ENCODE results near the gene DHX9.

Gene DHX9

GRCh38 chr1:182839209-182840066, at the start of gene DHX9:
DHX9 (plus strand) TSS chr1:182839347; CDS start chr1:182842567, 3,220 bp downstream.
- DNase-seq (ENCODE audit: low spot score) = peak; percentile 93

DNA sequence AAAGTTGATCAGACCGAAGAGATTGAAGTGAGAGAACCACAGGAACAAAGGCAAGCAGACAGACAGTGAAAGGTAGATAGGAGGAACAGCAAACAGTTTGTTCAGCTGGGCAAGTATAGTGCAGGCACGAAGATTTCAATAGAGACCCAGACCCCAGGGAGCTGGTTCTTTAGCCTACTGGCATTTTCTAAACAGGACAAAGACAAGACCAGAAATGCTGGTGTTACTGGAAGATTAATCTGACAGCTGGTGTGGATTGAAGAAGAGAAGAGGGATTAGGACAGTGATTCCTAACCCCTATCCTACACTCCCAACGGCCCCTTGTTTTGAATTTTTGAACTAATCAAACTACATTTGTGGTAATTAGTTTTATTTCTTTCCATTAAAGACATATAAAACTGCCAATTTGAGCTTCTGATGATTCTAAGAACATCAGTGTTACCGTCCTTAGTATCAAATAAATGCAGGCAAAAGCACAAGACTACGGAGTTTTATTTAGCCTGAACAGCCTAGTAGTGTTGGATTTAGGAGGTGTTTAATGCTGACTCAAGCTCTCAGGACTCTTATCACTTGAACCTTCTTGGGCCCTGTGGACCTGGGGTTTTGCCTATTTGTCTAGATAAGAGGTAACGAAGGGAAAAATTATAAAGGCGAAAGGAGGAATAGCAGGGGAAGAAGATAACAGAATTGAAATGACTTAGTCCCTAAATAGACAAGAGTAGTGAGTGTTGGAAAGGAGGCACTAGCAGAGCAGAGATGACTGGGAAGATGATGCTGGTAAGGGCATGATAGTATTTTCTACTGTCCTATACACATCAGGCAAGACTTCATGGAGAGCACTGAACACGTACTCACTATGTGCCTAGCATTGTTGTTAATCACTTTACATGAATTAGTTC, 47.6 kb upstream of the DHX9 start:
- no peak for DNase-seq (ENCODE audit: low spot score)

DNA sequence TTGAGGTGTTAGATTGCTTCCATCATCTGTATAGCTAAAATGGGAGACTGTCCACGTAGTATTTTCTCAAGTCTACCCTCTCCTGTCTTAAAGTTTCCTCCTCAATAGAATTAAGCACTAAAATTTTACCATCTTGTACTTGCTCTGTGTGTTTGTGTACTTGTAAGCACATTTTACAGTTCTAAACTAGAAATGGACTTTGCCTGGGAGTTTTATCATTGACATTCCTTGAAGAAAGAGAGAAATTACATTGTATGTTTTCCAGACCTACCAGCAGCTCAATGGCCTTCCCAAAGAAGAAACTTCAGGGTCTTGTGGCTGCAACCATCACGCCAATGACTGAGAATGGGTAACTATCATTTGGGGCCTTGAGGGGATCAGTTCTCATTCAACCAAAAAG, 45.1 kb upstream of the DHX9 start:
- no peak for DNase-seq (ENCODE audit: low spot score)

DNA sequence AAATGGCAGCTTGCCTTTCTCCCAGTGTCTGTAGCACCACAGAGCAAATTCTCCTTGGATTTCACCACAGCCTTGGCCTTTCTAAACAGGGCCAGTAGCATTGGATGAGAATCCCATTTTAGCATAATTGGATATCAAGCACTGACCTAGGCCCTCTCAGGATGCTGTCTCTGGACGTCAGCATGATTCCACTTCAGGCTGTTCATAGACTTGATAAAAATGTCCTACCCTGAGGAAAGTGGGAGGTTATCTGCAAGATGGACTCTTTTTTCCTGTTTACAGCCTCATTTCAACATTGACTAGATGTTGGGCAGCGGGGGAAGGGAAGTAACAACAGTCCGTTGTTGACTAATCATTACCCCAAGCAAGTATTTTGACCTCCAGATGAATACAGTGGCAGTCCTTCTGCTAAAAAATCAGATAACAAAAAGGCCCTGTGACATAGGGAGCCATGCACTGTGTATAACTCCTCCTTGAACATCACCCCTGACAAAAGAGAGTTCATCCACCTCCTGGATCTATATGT, 44.4 kb upstream of the DHX9 start:
- no peak for DNase-seq (ENCODE audit: low spot score)

DNA sequence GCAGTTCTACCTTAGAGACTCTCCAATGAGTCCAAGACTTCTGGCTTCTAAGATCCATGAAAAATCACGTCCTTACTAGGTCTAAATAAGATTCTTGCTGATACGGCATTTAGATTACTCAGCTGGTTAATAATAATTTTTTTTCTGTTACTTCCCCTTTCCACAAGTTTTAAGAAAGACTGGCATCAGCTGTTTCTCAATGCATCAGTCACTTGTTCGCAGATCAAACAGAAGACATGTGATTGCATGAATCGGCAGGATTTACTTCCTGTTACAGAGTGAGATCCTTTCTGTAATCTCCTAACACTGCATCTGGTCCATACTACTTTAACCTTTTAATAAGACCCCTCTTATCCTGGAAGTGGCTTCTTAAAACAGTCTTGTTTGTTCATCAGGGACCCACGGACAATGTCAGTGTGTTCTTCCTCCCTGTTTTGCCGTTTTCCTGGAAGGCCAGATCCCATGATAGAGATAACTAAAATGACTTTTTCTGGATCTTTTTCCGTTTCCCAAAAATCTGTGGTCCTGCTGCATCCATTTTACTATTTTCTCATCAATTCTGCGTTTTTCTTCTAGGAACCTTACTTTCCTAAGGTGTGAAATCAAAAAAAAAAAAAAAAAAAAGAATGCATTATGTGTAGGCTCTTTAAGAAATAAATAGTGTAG, 43.5 kb upstream of the DHX9 start:
- DNase-seq (ENCODE audit: low spot score) = no peak

DNA sequence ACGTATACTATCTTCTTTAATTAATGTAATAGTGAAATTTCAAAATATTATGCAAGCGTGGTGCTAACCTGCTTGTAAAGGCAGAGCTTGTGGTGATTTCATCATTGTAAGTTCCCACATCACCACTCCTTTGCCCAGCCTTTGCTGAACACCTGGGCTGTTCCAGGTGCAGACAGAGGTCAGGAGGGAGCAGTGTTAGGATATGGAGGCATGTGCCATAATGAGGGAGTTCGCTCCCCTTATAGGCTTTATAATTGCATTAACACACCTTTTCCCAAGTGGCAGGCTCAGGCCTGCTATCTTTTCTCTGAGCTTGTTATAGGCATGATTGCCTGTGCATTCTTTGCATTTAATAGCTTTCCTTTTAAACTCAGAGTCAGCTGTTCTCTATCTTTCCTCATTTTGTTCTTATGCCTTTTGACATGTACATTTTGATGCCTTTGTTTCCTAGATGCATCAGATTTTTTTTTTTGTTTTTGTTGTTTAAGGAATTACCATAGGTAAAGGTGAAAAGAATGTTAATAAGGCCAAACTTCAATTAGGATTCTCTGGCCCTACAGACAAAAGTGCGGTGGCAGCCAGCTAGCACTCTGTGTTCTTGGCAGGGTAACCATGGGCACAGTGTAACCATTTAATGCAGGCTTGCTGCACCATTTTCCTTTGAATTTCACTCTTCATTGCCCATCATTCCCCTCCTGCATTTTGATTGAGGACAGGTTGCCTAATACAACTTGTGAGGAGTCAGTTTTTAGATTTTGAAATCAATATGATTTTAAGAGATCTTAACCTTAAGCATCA, 36.9 kb upstream of the DHX9 start:
- no peak for DNase-seq (ENCODE audit: low spot score)

DNA sequence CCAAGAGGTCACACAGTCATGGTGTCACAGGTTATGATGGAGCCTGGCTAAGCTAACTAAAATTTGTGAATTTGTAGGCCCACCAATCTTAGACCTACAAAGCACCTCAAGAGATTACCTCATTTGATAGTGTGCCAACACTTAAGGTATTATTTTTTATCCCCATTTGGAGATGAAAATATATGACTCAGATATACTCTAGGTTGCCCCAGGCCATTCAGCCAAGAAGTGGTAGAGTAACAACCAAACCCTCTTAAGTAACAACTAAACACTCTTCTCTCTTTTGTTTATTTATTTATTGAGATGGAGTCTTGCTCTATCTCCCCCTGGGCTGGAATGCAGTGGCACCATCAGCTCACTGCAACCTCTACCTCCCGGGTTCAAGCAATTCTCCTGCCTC, 35.3 kb upstream of the DHX9 start:
- DNase-seq (ENCODE audit: low spot score) = no peak

GRCh38 chr1:182806015-182806678, 33.0 kb upstream of the DHX9 start:
- DNase-seq (ENCODE audit: low spot score) = no peak

- DNase-seq (ENCODE audit: low spot score) = no peak
These were observed 31.2 kb upstream of the DHX9 start for GRCh38 chr1:182807907-182808306.

DNA sequence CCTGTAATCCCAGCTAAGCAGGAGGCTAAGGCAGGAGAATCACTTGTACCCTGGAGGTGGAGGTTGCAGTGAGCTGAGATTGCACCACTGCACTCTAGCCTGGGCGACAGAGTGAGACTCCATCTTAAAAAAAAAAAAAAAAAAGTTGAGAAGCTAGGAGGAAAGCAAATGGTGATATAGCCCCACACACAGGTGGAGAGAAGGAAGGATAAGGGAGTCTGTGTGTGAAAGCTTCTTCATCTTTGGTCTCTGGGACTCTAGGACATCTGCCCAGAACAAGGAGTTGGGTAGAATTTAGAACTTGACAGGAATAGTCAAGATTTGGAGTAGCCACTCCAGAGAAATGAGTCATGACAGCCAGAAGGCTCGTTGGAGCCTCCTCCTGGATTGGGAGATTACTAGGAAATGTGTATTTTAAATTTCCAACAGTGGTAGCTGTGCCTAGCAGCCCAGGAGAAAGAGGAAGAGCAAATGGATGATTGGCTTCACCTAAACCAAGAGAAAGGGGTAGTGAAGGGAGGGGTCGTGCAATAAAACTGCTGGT, 29.7 kb upstream of the DHX9 start:
- no peak for DNase-seq (ENCODE audit: low spot score)

DNA sequence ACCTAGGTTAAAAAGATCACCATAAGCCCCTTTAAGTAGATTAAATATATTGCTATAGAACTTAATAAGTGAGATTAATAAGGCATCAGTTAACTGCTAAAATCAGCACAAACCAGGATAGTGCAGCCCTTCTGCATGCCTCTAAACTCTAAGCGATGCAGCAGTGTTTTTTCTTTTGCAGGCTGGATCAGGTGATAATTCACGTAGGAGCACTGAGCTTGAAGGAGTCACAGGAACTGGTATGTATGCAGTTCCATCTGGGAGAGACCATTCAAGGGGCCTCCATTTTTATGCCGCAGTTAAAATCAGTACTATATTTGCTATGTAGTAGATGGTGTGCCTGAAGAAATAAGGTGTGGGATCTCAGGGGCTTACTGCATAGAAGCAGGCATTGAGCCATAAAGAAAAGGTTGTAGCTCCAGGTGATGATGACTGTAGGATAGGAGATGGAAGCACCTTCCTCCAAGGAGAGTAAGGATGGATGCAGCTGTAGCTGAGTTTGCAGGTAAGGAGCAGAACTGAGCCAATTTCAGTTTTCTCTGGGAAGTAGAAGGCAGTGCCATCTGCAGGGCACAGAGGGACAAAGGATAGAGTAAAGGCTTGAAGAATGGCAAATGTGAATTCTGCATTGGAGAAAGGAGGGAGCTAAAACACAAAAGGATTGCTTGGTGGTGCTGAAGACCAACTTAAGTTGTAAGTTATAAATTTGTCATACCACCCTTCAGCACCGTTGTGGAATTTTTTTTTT, 27.0 kb upstream of the DHX9 start:
- DNase-seq (ENCODE audit: low spot score) = no peak

GRCh38 chr1:182816863-182817262, 22.3 kb upstream of the DHX9 start:
- DNase-seq (ENCODE audit: low spot score) = no peak

GRCh38 chr1:182817802-182818201, 21.3 kb upstream of the DHX9 start:
- no peak for DNase-seq (ENCODE audit: low spot score)

- DNase-seq (ENCODE audit: low spot score) = no peak
These were observed 15.9 kb upstream of the DHX9 start for GRCh38 chr1:182823220-182823619.

DNA sequence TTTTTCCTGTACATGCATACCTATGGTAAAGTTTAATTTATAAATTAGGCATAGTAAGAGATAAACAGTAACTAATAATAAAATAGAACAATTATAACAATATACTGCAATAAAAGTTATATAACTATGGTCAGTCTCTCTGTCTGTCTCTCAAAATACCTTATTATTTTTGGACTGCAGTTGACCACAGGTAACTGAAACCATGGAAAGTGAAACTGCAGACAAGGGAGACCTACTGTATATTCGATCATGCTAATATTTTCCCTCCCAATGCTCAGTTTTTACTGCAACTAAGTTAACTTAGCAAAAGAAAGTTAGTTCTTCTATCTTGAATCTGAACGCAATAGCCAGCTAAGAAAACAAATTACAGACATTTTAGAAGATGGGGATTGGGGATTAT, 12.3 kb upstream of the DHX9 start:
- no peak for DNase-seq (ENCODE audit: low spot score)

DNA sequence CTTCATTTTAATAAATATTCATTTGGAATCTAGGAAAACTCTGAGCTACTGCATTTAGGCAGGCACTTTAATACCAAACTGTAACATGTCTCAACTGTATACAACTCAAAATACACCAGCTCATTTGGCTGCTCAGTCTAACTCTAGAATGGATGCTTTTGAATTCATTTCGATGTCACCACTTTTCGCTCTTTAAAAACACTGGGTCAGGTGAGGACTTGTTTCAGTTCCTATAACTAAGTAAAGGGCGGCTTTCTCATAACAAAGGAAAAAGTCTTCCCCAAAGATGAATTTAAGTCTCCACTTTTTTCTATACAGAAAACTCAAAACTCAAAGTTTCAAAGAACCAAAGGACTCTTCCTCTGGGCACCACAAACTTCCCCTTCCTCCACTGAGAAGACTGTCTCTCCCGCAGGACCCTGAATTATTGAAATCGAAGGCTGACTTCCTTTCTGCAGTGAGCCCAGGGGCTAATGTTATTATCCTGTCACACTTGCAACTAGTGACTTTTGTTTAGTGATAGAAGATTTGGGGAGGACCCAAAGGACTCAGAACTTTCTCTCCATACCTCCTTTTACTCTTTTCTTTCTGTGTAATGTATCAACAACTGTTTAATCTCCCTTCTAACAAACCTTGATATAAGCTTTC, 9.7 kb upstream of the DHX9 start:
- no peak for DNase-seq (ENCODE audit: low spot score)

DNA sequence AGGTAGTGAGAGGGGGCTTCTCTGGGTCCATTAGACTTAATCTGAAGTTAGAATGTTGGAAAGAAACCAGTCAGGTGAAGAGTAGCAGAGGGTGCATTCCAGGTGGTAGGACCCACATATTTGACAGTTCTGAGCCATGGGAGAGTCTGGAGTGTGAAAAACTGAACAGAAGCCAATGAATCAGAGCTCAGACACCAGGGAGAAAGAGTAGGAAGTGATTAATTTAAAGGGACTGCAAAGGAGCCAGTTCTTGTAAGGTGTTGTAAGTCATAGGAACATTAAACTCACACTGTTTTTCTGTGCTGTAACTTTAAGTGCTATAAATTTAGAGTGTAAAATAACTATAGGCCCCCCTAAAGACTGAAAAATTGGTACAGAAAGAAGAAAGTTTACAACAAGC, 5.9 kb upstream of the DHX9 start:
- DNase-seq (ENCODE audit: low spot score) = no peak

GRCh38 chr1:182834326-182834725, 4.8 kb upstream of the DHX9 start:
- DNase-seq (ENCODE audit: low spot score) = no peak

GRCh38 chr1:182835806-182836205, 3.3 kb upstream of the DHX9 start:
- DNase-seq (ENCODE audit: low spot score) = no peak

Measured in activated CD4-positive, alpha-beta T cell treated with anti-CD3 and anti-CD28 coated beads, Interleukin-2, Interleukin-4, amounts not matched to agents 100 ng/mL and 50 ng/mL, durations not matched to agents 16 hours and 8 hours (primary cell).